Astrocyte of the cerebellum (primary cell): Measurements from ENCODE around the gene GSG1L.

Experiments used
- DNase-seq: peaks from one replicate; pipeline ENCODE4 v3.0.0-alpha.2; 2011; ENCODE audit warnings: low read depth
- H3K4me3 ChIP-seq: 2 replicates; pipeline ENCODE4 v1.5.1; 2011; ENCODE audit warnings: mild to moderate bottlenecking, low read depth, low read length, moderate library complexity
- CTCF ChIP-seq: IDR thresholded peaks from 2 replicates; pipeline ENCODE4 v1.5.1; 2012; ENCODE audit warnings: low read length, low read depth, moderate library complexity, mild to moderate bottlenecking; ENCODE audit errors: missing control alignments
- in situ Hi-C: cut with HindIII; loops from 2 replicates; pipeline ENCODE4 v1.10.0; 2017; ENCODE audit warnings: low sequenced_read_pairs

The GSG1L gene

GRCh38 chr16:28029387-28030002 lies 34.0 kb downstream of the GSG1L start:
- H3K4me3 ChIP-seq, result no peak overlapping the region
- DNase-seq, result no peak
- in situ Hi-C loops, result no loop called here
- TF ChIP-seq CTCF, result no peak

GRCh38 chr16:28027055-28027454 lies 36.5 kb downstream of the GSG1L start:
- in situ Hi-C loops, result no loop called here
- TF ChIP-seq CTCF, result no peak
- H3K4me3 ChIP-seq, result no peak overlapping the region
- DNase-seq, result no peak

GRCh38 chr16:28025631-28026030 lies 37.9 kb downstream of the GSG1L start:
- in situ Hi-C loops, result no loop called here
- H3K4me3 ChIP-seq, result no peak overlapping the region
- TF ChIP-seq CTCF, result no peak
- DNase-seq, result no peak

- TF ChIP-seq CTCF, result no peak
- no peak for DNase-seq
- H3K4me3 ChIP-seq, result no peak overlapping the region
- in situ Hi-C loops, result no loop called here
These were observed 44.3 kb downstream of the GSG1L start for GRCh38 chr16:28019218-28019617.

GRCh38 chr16:28014851-28015250 lies 48.7 kb downstream of the GSG1L start:
- no peak for DNase-seq
- no peak overlapping the region for H3K4me3 ChIP-seq
- no peak for TF ChIP-seq CTCF
- in situ Hi-C loops, result no loop called here

GRCh38 chr16:28013878-28014277 lies 49.6 kb downstream of the GSG1L start:
- TF ChIP-seq CTCF, result no peak
- in situ Hi-C loops, result no loop called here
- H3K4me3 ChIP-seq, result no peak overlapping the region
- DNase-seq, result no peak

GRCh38 chr16:28013392-28013791 lies 50.1 kb downstream of the GSG1L start:
- H3K4me3 ChIP-seq, result no peak overlapping the region
- in situ Hi-C loops, result no loop called here
- no peak for TF ChIP-seq CTCF
- DNase-seq, result no peak
